K562 (cell line): Measurements from ENCODE around the gene HDAC2. TPM values are rescaled to one million over a fixed set of nuclear protein-coding genes. Genes with fewer than 3 reads are reported as not detected.
A peak's percentile ranks its signal among the peaks of the same experiment; 100 is the strongest.

ENCODE experiments used
- CBX5 ChIP-seq: IDR thresholded peaks from 2 replicates; pipeline ENCODE4 v1.6.1; 2014; ENCODE audit warnings: low read depth, borderline replicate concordance
- CCNT2 ChIP-seq: IDR thresholded peaks from 2 replicates; pipeline ENCODE4 v1.6.1; 2011; ENCODE audit warnings: borderline replicate concordance, low read depth, mild to moderate bottlenecking, moderate library complexity, mixed read lengths, low read length; ENCODE audit not compliant: insufficient read length; ENCODE audit errors: extremely low read depth
- HCFC1 ChIP-seq: IDR thresholded peaks from 2 replicates; pipeline ENCODE4 v1.6.1; 2012; ENCODE audit warnings: low read depth, low read length, improper control_type of control experiment
- MBD1 ChIP-seq: fragments of 250-450 bp; sonication (Bioruptor Pico); IDR thresholded peaks from 2 replicates; pipeline ENCODE4 v1.8.0; 2022; ENCODE audit warnings: inconsistent platforms
- PTTG1 ChIP-seq: fragments of 450-650 bp; IDR thresholded peaks from 2 replicates; pipeline ENCODE4 v1.6.1; 2016; ENCODE audit warnings: low read depth, mild to moderate bottlenecking, missing genetic modification characterization, missing compliant biosample characterization
- SMARCA5 ChIP-seq: fragments of 450-650 bp; IDR thresholded peaks from 2 replicates; pipeline ENCODE4 v1.6.1; 2016
- TCF7L2 ChIP-seq: fragments of 150-350 bp; IDR thresholded peaks from 2 replicates; pipeline ENCODE4 v1.6.1; 2016; ENCODE audit warnings: low read depth, mild to moderate bottlenecking, low read length, moderate library complexity
- TEAD4 ChIP-seq, 2 experiments: sonication (generic) in 1 of 2; formaldehyde crosslinking in 1 of 2; IDR thresholded peaks; 2 replicates each; pipeline versions ENCODE4 v1.6.1 to v1.8.0; 2012 to 2022; ENCODE audit warnings: borderline replicate concordance in 1 of 2, inconsistent platforms in 1 of 2, low read length in 1 of 2, mild to moderate bottlenecking in 1 of 2, missing genetic modification reagents in 1 of 2
- WHSC1 ChIP-seq: IDR thresholded peaks from one replicate; pipeline ENCODE4 v1.6.1; 2012; ENCODE audit warnings: low read length, control low read depth, inconsistent platforms
- ZBTB9 ChIP-seq: fragments of 450-650 bp; formaldehyde crosslinking; IDR thresholded peaks from 2 replicates; pipeline ENCODE4 v1.4.0; 2020; ENCODE audit warnings: mild to moderate bottlenecking, moderate library complexity
- ZEB2 ChIP-seq: fragments of 450-650 bp; IDR thresholded peaks from 2 replicates; pipeline ENCODE4 v1.6.1; 2016
- ZNF175 ChIP-seq: fragments of 200-800 bp; sonication (Bioruptor generic); IDR thresholded peaks from 2 replicates; pipeline ENCODE4 v1.6.1; 2016; ENCODE audit warnings: low read depth, mild to moderate bottlenecking, missing genetic modification characterization, missing compliant biosample characterization
- ZNF224 ChIP-seq: sonication (generic); formaldehyde crosslinking; IDR thresholded peaks from 2 replicates; pipeline ENCODE4 v1.8.0; 2022; ENCODE audit warnings: mild to moderate bottlenecking, missing genetic modification reagents
- ZNF274 ChIP-seq: IDR thresholded peaks from 2 replicates; pipeline ENCODE4 v1.6.1; 2011; ENCODE audit warnings: low read depth, mild to moderate bottlenecking, low read length, moderate library complexity, borderline replicate concordance
- polyA plus RNA-seq, 8 experiments: library from polyadenylated mRNA; depleted of rRNA in 4 of 8; stranded (reverse) in 5 of 8; unstranded in 3 of 8; fragments of >200 nt; fragmentation: Nextera tagmentation in 2 of 8; fragmentation: Illumina TruSeq in 1 of 8; extraction: Ambion mirVana in 2 of 8; extraction: Trizol in 1 of 8; gene quantifications; 2 replicates each; pipeline versions ENCODE4 v1.2.1 to v1.2.3, GENCODE V29; 2011 to 2014; ENCODE audit warnings: inconsistent platforms in 1 of 8, missing spikeins in 1 of 8
- total RNA-seq, 7 experiments: library from RNA; depleted of rRNA in 6 of 7; stranded (reverse); fragments of >200 nt in 6 of 7; fragmentation: Illumina TruSeq in 2 of 7; extraction: Trizol in 2 of 7; gene quantifications; 2 replicates each; pipeline versions ENCODE4 v1.2.1 to v1.2.3, GENCODE V29; 2011 to 2021; ENCODE audit warnings: low replicate concordance in 1 of 7
- TF ChIP-seq, protein P1 (sequence below): fragments of 450-650 bp; IDR thresholded peaks from 2 replicates; pipeline ENCODE4 v1.6.1; 2016; ENCODE audit warnings: low read depth

HDAC2 gene
- total and polyA plus RNA-seq, 9 of the 15 experiments (the other 6 are each of a cell fraction or from before 2014, with no cell fraction given), result 67.0 to 277 (median 151) TPM

DNA sequence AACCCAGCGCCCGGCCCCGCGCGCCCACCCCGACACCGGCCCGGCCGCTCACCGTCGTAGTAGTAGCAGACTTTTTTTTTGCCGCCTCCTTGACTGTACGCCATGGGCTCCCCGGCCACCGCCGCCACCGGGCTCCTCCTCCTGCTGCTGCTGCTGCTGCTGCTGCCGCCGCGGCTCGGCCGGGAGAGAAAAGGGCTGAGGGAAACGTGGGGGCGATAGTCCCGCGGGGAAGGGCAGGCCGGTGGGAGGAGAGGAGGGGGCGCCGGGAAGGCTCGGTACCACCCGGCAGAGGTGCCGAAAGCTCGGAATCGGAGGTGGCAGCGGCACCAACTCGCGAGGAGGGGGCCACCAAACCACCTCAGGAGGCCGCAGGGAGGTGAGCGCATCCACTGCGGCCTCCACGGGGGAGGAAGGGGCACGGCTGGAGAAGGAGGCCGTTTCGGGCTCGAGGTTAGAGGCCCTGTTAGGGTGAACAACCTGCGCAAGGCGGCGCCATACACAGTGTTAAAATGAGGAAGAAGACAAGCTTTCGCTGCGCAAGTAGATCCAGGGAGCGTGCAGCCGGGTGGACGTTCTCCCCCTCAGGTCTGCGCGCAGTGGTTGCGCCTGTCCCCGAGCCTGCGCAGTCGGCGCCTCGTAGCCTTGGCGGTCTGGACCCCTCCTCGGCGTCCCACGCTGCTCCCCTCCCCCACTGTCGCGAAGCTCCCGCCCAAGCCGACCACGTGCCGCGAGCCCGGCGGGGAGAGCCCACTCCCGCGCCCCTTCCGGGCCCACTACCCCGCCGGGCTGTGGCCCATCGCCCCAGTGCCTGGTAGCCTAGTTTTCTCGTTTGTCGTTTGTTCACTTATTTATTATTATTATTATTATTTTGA lies at the start of gene HDAC2 (continued):
- TF ChIP-seq, protein P1, sequence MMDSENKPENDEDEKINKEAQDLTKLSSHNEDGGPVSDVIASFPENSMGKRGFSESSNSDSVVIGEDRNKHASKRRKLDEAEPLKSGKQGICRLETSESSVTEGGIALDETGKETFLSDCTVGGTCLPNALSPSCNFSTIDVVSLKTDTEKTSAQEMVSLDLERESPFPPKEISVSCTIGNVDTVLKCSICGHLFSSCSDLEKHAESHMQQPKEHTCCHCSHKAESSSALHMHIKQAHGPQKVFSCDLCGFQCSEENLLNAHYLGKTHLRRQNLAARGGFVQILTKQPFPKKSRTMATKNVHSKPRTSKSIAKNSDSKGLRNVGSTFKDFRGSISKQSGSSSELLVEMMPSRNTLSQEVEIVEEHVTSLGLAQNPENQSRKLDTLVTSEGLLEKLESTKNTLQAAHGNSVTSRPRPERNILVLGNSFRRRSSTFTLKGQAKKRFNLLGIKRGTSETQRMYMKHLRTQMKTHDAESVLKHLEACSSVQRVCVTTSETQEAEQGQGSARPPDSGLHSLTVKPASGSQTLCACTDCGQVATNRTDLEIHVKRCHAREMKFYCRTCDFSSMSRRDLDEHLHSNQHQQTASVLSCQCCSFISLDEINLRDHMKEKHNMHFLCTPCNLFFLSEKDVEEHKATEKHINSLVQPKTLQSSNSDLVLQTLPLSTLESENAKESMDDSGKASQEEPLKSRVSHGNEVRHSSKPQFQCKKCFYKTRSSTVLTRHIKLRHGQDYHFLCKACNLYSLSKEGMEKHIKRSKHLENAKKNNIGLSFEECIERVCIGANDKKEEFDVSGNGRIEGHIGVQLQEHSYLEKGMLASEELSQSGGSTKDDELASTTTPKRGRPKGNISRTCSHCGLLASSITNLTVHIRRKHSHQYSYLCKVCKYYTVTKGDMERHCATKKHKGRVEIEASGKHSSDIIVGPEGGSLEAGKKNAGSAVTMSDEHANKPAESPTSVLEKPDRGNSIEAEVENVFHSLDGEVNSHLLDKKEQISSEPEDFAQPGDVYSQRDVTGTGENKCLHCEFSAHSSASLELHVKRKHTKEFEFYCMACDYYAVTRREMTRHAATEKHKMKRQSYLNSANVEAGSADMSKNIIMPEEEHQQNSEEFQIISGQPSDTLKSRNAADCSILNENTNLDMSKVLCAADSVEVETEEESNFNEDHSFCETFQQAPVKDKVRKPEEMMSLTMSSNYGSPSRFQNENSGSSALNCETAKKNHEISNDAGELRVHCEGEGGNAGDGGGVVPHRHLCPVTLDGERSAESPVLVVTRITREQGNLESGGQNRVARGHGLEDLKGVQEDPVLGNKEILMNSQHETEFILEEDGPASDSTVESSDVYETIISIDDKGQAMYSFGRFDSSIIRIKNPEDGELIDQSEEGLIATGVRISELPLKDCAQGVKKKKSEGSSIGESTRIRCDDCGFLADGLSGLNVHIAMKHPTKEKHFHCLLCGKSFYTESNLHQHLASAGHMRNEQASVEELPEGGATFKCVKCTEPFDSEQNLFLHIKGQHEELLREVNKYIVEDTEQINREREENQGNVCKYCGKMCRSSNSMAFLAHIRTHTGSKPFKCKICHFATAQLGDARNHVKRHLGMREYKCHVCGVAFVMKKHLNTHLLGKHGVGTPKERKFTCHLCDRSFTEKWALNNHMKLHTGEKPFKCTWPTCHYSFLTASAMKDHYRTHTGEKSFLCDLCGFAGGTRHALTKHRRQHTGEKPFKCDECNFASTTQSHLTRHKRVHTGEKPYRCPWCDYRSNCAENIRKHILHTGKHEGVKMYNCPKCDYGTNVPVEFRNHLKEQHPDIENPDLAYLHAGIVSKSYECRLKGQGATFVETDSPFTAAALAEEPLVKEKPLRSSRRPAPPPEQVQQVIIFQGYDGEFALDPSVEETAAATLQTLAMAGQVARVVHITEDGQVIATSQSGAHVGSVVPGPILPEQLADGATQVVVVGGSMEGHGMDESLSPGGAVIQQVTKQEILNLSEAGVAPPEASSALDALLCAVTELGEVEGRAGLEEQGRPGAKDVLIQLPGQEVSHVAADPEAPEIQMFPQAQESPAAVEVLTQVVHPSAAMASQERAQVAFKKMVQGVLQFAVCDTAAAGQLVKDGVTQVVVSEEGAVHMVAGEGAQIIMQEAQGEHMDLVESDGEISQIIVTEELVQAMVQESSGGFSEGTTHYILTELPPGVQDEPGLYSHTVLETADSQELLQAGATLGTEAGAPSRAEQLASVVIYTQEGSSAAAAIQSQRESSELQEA, result no peak
- no peak for TF ChIP-seq WHSC1
- no peak for TF ChIP-seq ZEB2
- peak; percentile 81; the same call in 1 of the 2 replicates for TF ChIP-seq ZNF224 (CRISPR knock-in tag)
- TF ChIP-seq TEAD4 (IDR thresholded peaks at IDR 0.05; ENCODE audit: low read length), result peak; percentile 26
- peak; percentile 85; the same call in 1 of the 2 replicates for TF ChIP-seq TEAD4 (CRISPR knock-in tag; IDR thresholded peaks at IDR 0.05; ENCODE audit: borderline replicate concordance)
- peak; percentile 10; the same call in 1 of the 2 replicates for TF ChIP-seq ZNF274
- peak; percentile 76; the same call in 1 of the 2 replicates for TF ChIP-seq ZBTB9 (CRISPR knock-in tag)
- peak; percentile 89 for TF ChIP-seq TCF7L2
- TF ChIP-seq MBD1, result no peak
- 0 out of 2 replicates have a peak, but pooled peaks have one; percentile 30 for TF ChIP-seq ZNF175
- no peak; the same call in none of the 2 replicates for TF ChIP-seq HCFC1
- no peak for TF ChIP-seq CBX5
- TF ChIP-seq SMARCA5, result no peak
- peak; percentile 83 for TF ChIP-seq CCNT2
- TF ChIP-seq PTTG1 (tag), result no peak
